ENCODE measurements around the gene MAEA.

GRCh38 chr4:1378559-1379231 lies 89.0 kb downstream of the MAEA start:
- TF ChIP-seq GATA2 (IDR thresholded peaks at IDR 0.05; ENCODE audit: low read depth, low read length) (no peak), GATA3 (IDR thresholded peaks at IDR 0.05; ENCODE audit: low read depth, low read length) (no peak)
